ACC112 (cell line): ENCODE results near the gene MAPK14.

Experiments
- H2AFZ ChIP-seq: fragments of 200-600 bp; sonication (generic); one replicate; pipeline ENCODE4 v1.6.0; 2017; ENCODE audit warnings: antibody characterized with exemption, low read length; ENCODE audit not compliant: unreplicated experiment
- H3K27ac ChIP-seq: fragments of 200-600 bp; sonication (generic); 2 replicates; pipeline ENCODE4 v1.5.1; 2014; ENCODE audit warnings: low read depth, mild to moderate bottlenecking, antibody characterized with exemption, low read length, moderate library complexity
- H3K27me3 ChIP-seq: fragments of 200-600 bp; sonication (generic); 2 replicates; pipeline ENCODE4 v1.6.1; 2014; ENCODE audit warnings: mild to moderate bottlenecking, antibody characterized with exemption, low read length, moderate library complexity, mixed read lengths; ENCODE audit not compliant: insufficient read depth
- H3K36me3 ChIP-seq: fragments of 200-600 bp; sonication (generic); 2 replicates; pipeline ENCODE4 v1.6.1; 2016; ENCODE audit warnings: mild to moderate bottlenecking, antibody characterized with exemption, low read length, moderate library complexity, mixed read lengths; ENCODE audit not compliant: insufficient read depth
- H3K4me1 ChIP-seq: fragments of 200-600 bp; sonication (generic); one replicate; pipeline ENCODE4 v1.6.1; 2016; ENCODE audit warnings: low read length, mixed read lengths; ENCODE audit not compliant: insufficient read depth, unreplicated experiment, control insufficient read depth
- H3K4me3 ChIP-seq: fragments of 200-600 bp; sonication (generic); 2 replicates; pipeline ENCODE4 v1.5.1; 2014; ENCODE audit warnings: mild to moderate bottlenecking, low read depth, low read length
- H3K79me2 ChIP-seq: fragments of 200-600 bp; sonication (generic); one replicate; pipeline ENCODE4 v1.6.0; 2016; ENCODE audit warnings: low read length; ENCODE audit not compliant: control insufficient read depth, unreplicated experiment, insufficient read depth

The MAPK14 gene

DNA sequence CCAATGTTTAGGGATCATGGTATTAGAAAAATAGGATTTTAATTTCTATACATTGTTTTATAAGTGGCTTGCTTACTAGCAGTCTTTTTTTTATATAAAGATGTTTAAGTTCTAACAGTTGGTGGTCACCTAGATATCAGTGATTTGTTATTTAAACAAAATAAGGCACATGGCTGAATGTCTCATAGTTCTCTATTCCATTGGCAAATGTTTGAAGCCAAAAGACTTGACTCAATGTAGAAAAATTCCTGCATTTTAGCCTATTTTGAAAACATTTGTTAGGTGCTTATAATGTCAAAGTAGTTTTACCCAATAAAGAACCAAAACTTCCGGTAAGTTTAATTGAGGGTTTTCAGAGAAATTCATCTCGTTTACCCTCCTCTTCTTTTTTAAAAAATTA is 26.8 kb downstream of the MAPK14 start:
- Histone ChIP-seq H3K79me2 (peaks cover 65% of the 10 kb centered on the region), H2AFZ (no peak overlapping the region), H3K27me3 (no peaks in the 10 kb centered on the region), H3K4me3 (no peak overlapping the region), H3K4me1 (peaks cover 8% of the 10 kb centered on the region), H3K27ac (no peak overlapping the region), H3K36me3 (0 out of 2 replicates have a peak, but pooled peaks cover 3% of the 10 kb centered on the region)

- peaks cover 61% of the 10 kb centered on the region for H3K79me2 ChIP-seq
- no peak overlapping the region for H3K4me3 ChIP-seq
Observed at GRCh38 chr6:36054956-36055355, 27.3 kb downstream of the MAPK14 start.

GRCh38 chr6:36056178-36056577 is 28.6 kb downstream of the MAPK14 start:
- Histone ChIP-seq H3K79me2 (peaks cover 52% of the 10 kb centered on the region), H3K4me3 (no peak overlapping the region), H3K27me3 (no peaks in the 10 kb centered on the region), H3K4me1 (peaks cover 8% of the 10 kb centered on the region), H3K36me3 (peaks cover 11% of the 10 kb centered on the region; the same call in 1 of the 2 replicates), H3K27ac (no peak overlapping the region), H2AFZ (no peak overlapping the region)

More at GRCh38 chr6:36054956-36055355, 27.3 kb downstream of the MAPK14 start:
- Histone ChIP-seq H3K27ac (no peak overlapping the region), H3K27me3 (no peaks in the 10 kb centered on the region), H3K4me1 (peaks cover 8% of the 10 kb centered on the region), H3K36me3 (peaks cover 8% of the 10 kb centered on the region; the same call in 1 of the 2 replicates), H2AFZ (no peak overlapping the region)

GRCh38 chr6:36061236-36061635 is 33.6 kb downstream of the MAPK14 start:
- H3K4me3 ChIP-seq: no peak overlapping the region
- no peaks in the 10 kb centered on the region for H3K27me3 ChIP-seq
- H3K27ac ChIP-seq: no peak overlapping the region
- H3K4me1 ChIP-seq: peaks cover 25% of the 10 kb centered on the region
- H2AFZ ChIP-seq: no peak overlapping the region
- peaks cover 46% of the 10 kb centered on the region for H3K79me2 ChIP-seq
- H3K36me3 ChIP-seq: peaks cover 20% of the 10 kb centered on the region; the same call in 1 of the 2 replicates

DNA sequence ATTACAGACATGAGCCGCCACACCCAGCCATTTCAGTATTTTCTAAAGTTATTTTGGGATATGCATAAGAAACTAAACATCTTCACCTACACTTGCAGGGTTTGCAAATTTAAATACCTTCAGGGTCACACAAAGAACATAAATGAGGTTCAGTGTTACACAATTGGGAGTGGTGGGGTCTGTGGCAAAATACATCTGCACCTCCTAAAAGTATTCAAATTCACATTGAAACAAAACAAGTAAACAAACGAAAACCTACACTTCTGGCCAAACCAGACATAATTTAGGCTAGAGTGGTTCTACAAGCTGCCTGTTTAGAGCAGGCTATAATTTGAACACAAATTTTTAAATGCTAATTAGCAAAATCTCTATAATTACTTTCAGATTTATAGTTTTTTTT is 34.6 kb downstream of the MAPK14 start:
- peaks cover 20% of the 10 kb centered on the region; the same call in 1 of the 2 replicates for H3K36me3 ChIP-seq
- peaks cover 36% of the 10 kb centered on the region for H3K79me2 ChIP-seq
- H2AFZ ChIP-seq: no peak overlapping the region
- H3K4me3 ChIP-seq: no peak overlapping the region
- no peaks in the 10 kb centered on the region for H3K27me3 ChIP-seq
- H3K4me1 ChIP-seq: peaks cover 26% of the 10 kb centered on the region
- H3K27ac ChIP-seq: no peak overlapping the region

GRCh38 chr6:36063318-36064060 is 35.9 kb downstream of the MAPK14 start:
- peaks cover 20% of the 10 kb centered on the region; the same call in 1 of the 2 replicates for H3K36me3 ChIP-seq
- peaks cover 26% of the 10 kb centered on the region for H3K4me1 ChIP-seq
- H3K27me3 ChIP-seq: no peaks in the 10 kb centered on the region
- H3K27ac ChIP-seq: no peak overlapping the region
- no peak overlapping the region for H3K4me3 ChIP-seq
- no peak overlapping the region for H2AFZ ChIP-seq
- peaks cover 32% of the 10 kb centered on the region for H3K79me2 ChIP-seq

GRCh38 chr6:36064770-36065396 is 37.3 kb downstream of the MAPK14 start:
- Histone ChIP-seq H3K79me2 (peaks cover 43% of the 10 kb centered on the region), H3K4me1 (peaks cover 26% of the 10 kb centered on the region), H3K27me3 (no peaks in the 10 kb centered on the region), H3K27ac (no peak overlapping the region), H3K36me3 (peaks cover 13% of the 10 kb centered on the region; the same call in 1 of the 2 replicates), H2AFZ (no peak overlapping the region), H3K4me3 (no peak overlapping the region)

GRCh38 chr6:36065916-36066315 is 38.3 kb downstream of the MAPK14 start:
- H3K36me3 ChIP-seq: peaks cover 8% of the 10 kb centered on the region; the same call in 1 of the 2 replicates
- H3K4me1 ChIP-seq: peaks cover 26% of the 10 kb centered on the region
- H2AFZ ChIP-seq: no peak overlapping the region
- H3K4me3 ChIP-seq: no peak overlapping the region
- no peak overlapping the region for H3K27ac ChIP-seq
- H3K27me3 ChIP-seq: no peaks in the 10 kb centered on the region
- H3K79me2 ChIP-seq: peaks cover 46% of the 10 kb centered on the region

GRCh38 chr6:36066817-36067216 is 39.2 kb downstream of the MAPK14 start:
- Histone ChIP-seq H3K79me2 (peaks cover 54% of the 10 kb centered on the region), H2AFZ (no peak overlapping the region), H3K4me1 (peaks cover 26% of the 10 kb centered on the region), H3K4me3 (no peak overlapping the region), H3K27me3 (no peaks in the 10 kb centered on the region), H3K36me3 (peaks cover 4% of the 10 kb centered on the region; the same call in 1 of the 2 replicates), H3K27ac (no peak overlapping the region)

- peaks cover 4% of the 10 kb centered on the region; the same call in 1 of the 2 replicates for H3K36me3 ChIP-seq
- peaks cover 26% of the 10 kb centered on the region for H3K4me1 ChIP-seq
- no peak overlapping the region for H3K4me3 ChIP-seq
- H3K27me3 ChIP-seq: no peaks in the 10 kb centered on the region
- peaks cover 59% of the 10 kb centered on the region for H3K79me2 ChIP-seq
- no peak overlapping the region for H3K27ac ChIP-seq
- no peak overlapping the region for H2AFZ ChIP-seq
Observed at GRCh38 chr6:36067374-36068011, 39.9 kb downstream of the MAPK14 start.
